Measurements from ENCODE around the gene OVAAL.
A peak's percentile ranks its signal among the peaks of the same experiment; 100 is the strongest.

The OVAAL gene

GRCh38 chr1:180597520-180597919 is 38.8 kb downstream of the OVAAL start:
- TF ChIP-seq ARNTL (CRISPR knock-in tag; IDR thresholded peaks at IDR 0.05; ENCODE audit: borderline replicate concordance, low read depth): no peak
- no peak for TF ChIP-seq CSDC2 (CRISPR knock-in tag; IDR thresholded peaks at IDR 0.05)
- TF ChIP-seq ZNF565 (CRISPR knock-in tag; conservative IDR thresholded peaks at IDR 0.05; ENCODE audit: low read depth): no peak
- no peak for TF ChIP-seq GLIS3 (CRISPR knock-in tag; IDR thresholded peaks at IDR 0.05)
- TF ChIP-seq SNAI2 (CRISPR knock-in tag; IDR thresholded peaks at IDR 0.05): no peak
- no peak for TF ChIP-seq ESRRG (CRISPR knock-in tag; IDR thresholded peaks at IDR 0.05)
- no peak for TF ChIP-seq ZFP30 (CRISPR knock-in tag; IDR thresholded peaks at IDR 0.05)
- TF ChIP-seq RARB (CRISPR knock-in tag; IDR thresholded peaks at IDR 0.05): no peak
- no peak for TF ChIP-seq ZFP3 (CRISPR knock-in tag; IDR thresholded peaks at IDR 0.05)
- no peak for ATAC-seq

GRCh38 chr1:180598333-180598974 is 39.7 kb downstream of the OVAAL start:
- ATAC-seq: peak; percentile 31
- TF ChIP-seq TOX (CRISPR knock-in tag; IDR thresholded peaks at IDR 0.05; ENCODE audit: borderline replicate concordance): no peak
- TF ChIP-seq ISL1 (CRISPR knock-in tag; IDR thresholded peaks at IDR 0.05): no peak
- TF ChIP-seq TCF4 (CRISPR knock-in tag; IDR thresholded peaks at IDR 0.05; ENCODE audit: borderline replicate concordance): no peak
- no peak for TF ChIP-seq PPARA (CRISPR knock-in tag; IDR thresholded peaks at IDR 0.05; ENCODE audit: borderline replicate concordance)
- no peak for TF ChIP-seq POU6F1 (CRISPR knock-in tag; IDR thresholded peaks at IDR 0.05; ENCODE audit: borderline replicate concordance, low read depth)
- no peak for TF ChIP-seq ZNF8 (CRISPR knock-in tag; IDR thresholded peaks at IDR 0.05)

GRCh38 chr1:180600343-180600742 is 41.6 kb downstream of the OVAAL start:
- no peak for ATAC-seq

GRCh38 chr1:180601512-180601911 is 42.7 kb downstream of the OVAAL start:
- TF ChIP-seq PATZ1 (CRISPR knock-in tag; IDR thresholded peaks at IDR 0.05; ENCODE audit: borderline replicate concordance): no peak
- ATAC-seq: no peak

More at GRCh38 chr1:180600343-180600742, 41.6 kb downstream of the OVAAL start:
- TF ChIP-seq ISL1 (CRISPR knock-in tag; IDR thresholded peaks at IDR 0.05): no peak
- TF ChIP-seq ZNF8 (CRISPR knock-in tag; IDR thresholded peaks at IDR 0.05): no peak

GRCh38 chr1:180603223-180603849 is 44.6 kb downstream of the OVAAL start:
- TF ChIP-seq POU6F1 (CRISPR knock-in tag; IDR thresholded peaks at IDR 0.05; ENCODE audit: borderline replicate concordance, low read depth): no peak
- TF ChIP-seq PPARA (CRISPR knock-in tag; IDR thresholded peaks at IDR 0.05; ENCODE audit: borderline replicate concordance): no peak
- no peak for TF ChIP-seq TOX (CRISPR knock-in tag; IDR thresholded peaks at IDR 0.05; ENCODE audit: borderline replicate concordance)
- TF ChIP-seq ZNF8 (CRISPR knock-in tag; IDR thresholded peaks at IDR 0.05): no peak
- TF ChIP-seq CSDC2 (CRISPR knock-in tag; IDR thresholded peaks at IDR 0.05): no peak
- no peak for TF ChIP-seq TSHZ2 (CRISPR knock-in tag; IDR thresholded peaks at IDR 0.05)
- TF ChIP-seq SNAI2 (CRISPR knock-in tag; IDR thresholded peaks at IDR 0.05): no peak
- TF ChIP-seq RARB (CRISPR knock-in tag; IDR thresholded peaks at IDR 0.05): no peak
- no peak for TF ChIP-seq ZFP3 (CRISPR knock-in tag; IDR thresholded peaks at IDR 0.05)
- no peak for TF ChIP-seq ZFP30 (CRISPR knock-in tag; IDR thresholded peaks at IDR 0.05)
- no peak; the same call in 2 of the 3 replicates for ATAC-seq

Data from SK-N-SH treated with all-trans-retinoic acid at 6 μM for 48 hours (cell line).